Measurements from ENCODE around the gene SCUBE1.

Gene SCUBE1

GRCh38 chr22:43308060-43308830, 34.9 kb downstream of the SCUBE1 start:
- Mint-ChIP-seq H3K36me3 (ENCODE audit: low read depth) (no peaks in the 10 kb centered on the region), H3K27me3 (peaks cover under 1% of the 10 kb centered on the region), H3K27ac (no peak overlapping the region), H3K4me3 (no peak overlapping the region), H3K4me1 (no peaks in the 10 kb centered on the region), H3K9me3 (no peaks in the 10 kb centered on the region)
- DNase-seq, result no peak
- no peak for ATAC-seq

DNA sequence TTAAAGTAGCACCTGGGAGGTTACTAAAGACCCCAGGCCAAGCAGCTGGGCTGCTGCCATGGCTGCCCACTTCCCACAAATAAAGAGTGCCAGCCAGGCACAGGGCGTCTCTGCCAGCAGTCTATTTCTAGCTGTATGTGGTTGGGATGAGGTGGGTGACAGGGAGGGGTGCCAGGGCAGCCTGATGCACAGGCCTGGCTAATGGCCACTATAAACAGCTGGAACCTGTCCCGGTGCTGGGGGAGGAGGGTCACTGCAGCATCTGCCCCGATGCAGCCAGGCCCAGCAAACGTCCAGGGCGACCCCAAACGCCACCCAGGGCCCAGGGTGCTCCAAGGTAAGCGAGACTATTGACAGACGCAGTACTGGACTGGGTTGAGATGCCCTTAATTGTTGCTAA, 37.4 kb downstream of the SCUBE1 start:
- ATAC-seq (no peak), DNase-seq (no peak)
- Mint-ChIP-seq H3K4me1 (no peaks in the 10 kb centered on the region), H3K4me3 (no peak overlapping the region), H3K27ac (no peak overlapping the region), H3K27me3 (peaks cover 7% of the 10 kb centered on the region), H3K36me3 (ENCODE audit: low read depth) (no peaks in the 10 kb centered on the region), H3K9me3 (no peaks in the 10 kb centered on the region)

- Mint-ChIP-seq H3K36me3 (ENCODE audit: low read depth) (no peaks in the 10 kb centered on the region), H3K4me1 (peaks cover under 1% of the 10 kb centered on the region), H3K4me3 (no peak overlapping the region), H3K27me3 (peaks cover 7% of the 10 kb centered on the region), H3K9me3 (no peaks in the 10 kb centered on the region), H3K27ac (no peak overlapping the region)
- DNase-seq, result no peak
- ATAC-seq, result no peak
Observed at GRCh38 chr22:43304831-43305590, 38.2 kb downstream of the SCUBE1 start.

DNA sequence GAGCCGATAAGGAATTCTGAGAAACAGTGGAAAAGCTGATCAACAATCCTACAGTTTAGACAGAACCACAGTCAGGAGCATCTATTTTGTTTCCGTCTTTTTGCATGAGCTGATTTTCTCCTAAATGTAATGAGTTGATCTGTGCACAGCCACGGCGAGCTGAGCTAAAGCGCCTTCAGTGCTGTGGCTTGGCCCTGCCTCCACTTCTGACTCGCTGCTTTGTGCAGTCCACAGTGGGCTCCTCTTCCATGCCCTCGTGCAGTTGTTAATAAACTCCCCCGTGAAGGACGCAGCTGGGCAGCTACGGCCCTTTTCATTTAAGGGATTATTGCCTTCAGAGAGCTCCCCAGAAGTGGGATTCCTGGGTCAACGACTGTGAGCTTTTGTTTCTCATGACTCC, 39.4 kb downstream of the SCUBE1 start:
- Mint-ChIP-seq H3K27me3 (peaks cover 7% of the 10 kb centered on the region), H3K9me3 (no peaks in the 10 kb centered on the region), H3K36me3 (ENCODE audit: low read depth) (no peaks in the 10 kb centered on the region), H3K4me3 (no peak overlapping the region), H3K27ac (no peak overlapping the region), H3K4me1 (peaks cover 1% of the 10 kb centered on the region)
- ATAC-seq, result no peak
- DNase-seq, result no peak

- H3K9me3 Mint-ChIP-seq, result no peaks in the 10 kb centered on the region
- ATAC-seq (no peak), DNase-seq (no peak)
- no peaks in the 10 kb centered on the region for H3K36me3 Mint-ChIP-seq (ENCODE audit: low read depth)
- no peak overlapping the region for H3K27ac Mint-ChIP-seq
- peaks cover 1% of the 10 kb centered on the region for H3K4me1 Mint-ChIP-seq
- H3K4me3 Mint-ChIP-seq, result no peak overlapping the region
- H3K27me3 Mint-ChIP-seq, result peaks cover 7% of the 10 kb centered on the region
Observed at GRCh38 chr22:43303166-43303565, 40.0 kb downstream of the SCUBE1 start.

- Mint-ChIP-seq H3K4me1 (peaks cover 1% of the 10 kb centered on the region), H3K36me3 (ENCODE audit: low read depth) (no peaks in the 10 kb centered on the region), H3K27ac (no peak overlapping the region), H3K4me3 (no peak overlapping the region), H3K9me3 (no peaks in the 10 kb centered on the region), H3K27me3 (peaks cover 7% of the 10 kb centered on the region)
- no peak for ATAC-seq
- DNase-seq, result no peak
Observed at GRCh38 chr22:43302531-43303041, 40.6 kb downstream of the SCUBE1 start.

DNA sequence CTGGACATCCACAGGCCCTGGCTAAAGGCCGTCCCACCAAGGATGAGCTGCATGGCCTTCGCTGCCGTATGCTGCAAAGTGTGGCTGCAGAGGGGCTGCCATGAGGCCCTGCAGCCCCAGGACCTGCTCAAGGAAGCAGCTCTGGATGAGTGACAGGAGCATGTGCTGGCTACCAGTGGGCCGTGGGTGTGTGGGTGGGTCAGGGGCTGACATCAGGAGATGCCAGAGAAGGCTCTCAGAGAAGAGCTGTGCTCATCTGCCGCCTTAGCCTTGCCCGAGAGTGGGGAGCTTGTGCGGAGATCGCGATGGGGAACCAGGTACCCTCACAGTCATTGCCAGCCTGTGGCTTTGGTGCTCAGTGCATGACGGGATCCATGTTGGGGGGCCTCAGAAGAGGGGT, 41.3 kb downstream of the SCUBE1 start:
- Mint-ChIP-seq H3K27ac (no peak overlapping the region), H3K4me1 (peaks cover 1% of the 10 kb centered on the region), H3K36me3 (ENCODE audit: low read depth) (no peaks in the 10 kb centered on the region), H3K27me3 (peaks cover 7% of the 10 kb centered on the region), H3K4me3 (no peak overlapping the region), H3K9me3 (no peaks in the 10 kb centered on the region)
- ATAC-seq (no peak), DNase-seq (no peak)

DNA sequence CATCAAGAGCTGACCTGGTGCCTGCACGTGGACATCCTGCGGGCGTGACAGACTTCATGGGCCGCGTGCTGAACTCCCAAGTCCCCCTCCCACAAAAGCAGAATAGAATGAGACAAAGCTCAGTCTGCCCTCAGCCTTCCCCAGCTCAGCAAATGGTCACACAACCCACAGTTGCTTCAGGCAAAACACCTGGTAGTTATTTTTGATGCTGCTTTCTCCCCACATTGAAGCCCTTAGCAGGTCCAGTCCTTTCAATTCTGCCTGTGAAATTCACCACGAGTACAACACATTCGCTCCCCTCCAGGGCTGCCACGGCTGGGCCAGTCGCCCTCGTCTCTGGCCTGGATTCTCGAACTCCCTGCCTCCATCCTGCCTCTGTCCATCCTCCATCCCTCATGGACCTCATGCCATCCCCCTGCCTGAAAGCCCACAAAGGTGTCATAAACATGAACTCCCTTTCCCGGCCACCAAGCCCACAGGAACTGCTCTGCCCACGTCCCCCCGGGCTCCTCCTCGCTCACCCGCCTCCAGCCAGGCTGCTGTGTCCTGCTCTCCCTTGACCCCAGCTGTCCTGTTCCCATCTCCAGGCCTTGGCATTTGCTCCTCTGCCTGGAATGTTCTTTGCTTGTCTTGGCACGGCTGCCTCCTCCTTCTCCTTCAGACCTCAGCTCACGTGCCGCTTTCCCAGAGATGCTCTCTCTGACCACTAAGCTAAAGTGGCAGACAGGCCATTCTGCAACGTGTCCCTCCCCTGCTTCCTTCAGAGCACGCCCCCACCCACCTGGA, 42.1 kb downstream of the SCUBE1 start:
- no peaks in the 10 kb centered on the region for H3K36me3 Mint-ChIP-seq (ENCODE audit: low read depth)
- no peaks in the 10 kb centered on the region for H3K9me3 Mint-ChIP-seq
- no peak for DNase-seq
- H3K4me3 Mint-ChIP-seq, result no peak overlapping the region
- H3K4me1 Mint-ChIP-seq, result peaks cover 1% of the 10 kb centered on the region
- peaks cover 7% of the 10 kb centered on the region for H3K27me3 Mint-ChIP-seq
- no peak for ATAC-seq
- no peak overlapping the region for H3K27ac Mint-ChIP-seq

DNA sequence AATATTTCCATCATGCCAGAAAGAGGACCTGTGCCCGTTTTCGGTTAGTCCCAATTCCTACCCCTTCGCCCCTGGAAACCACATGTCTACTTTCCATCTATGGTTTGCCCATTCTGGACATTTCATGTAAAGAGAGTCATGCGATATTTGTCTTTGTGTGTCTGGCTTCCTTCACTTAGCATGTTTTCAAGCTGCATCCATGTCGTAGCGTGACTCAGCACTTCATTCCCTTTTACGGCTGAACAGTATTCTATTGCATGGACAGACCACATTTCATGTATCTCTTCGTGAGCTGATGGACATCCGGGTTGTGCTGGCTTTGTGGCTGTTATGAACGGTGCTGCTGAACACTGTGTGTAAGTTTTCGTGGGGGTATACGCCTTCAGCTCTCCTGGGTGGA, 43.4 kb downstream of the SCUBE1 start:
- H3K4me3 Mint-ChIP-seq, result no peak overlapping the region
- H3K36me3 Mint-ChIP-seq (ENCODE audit: low read depth), result no peaks in the 10 kb centered on the region
- DNase-seq, result no peak

DNA sequence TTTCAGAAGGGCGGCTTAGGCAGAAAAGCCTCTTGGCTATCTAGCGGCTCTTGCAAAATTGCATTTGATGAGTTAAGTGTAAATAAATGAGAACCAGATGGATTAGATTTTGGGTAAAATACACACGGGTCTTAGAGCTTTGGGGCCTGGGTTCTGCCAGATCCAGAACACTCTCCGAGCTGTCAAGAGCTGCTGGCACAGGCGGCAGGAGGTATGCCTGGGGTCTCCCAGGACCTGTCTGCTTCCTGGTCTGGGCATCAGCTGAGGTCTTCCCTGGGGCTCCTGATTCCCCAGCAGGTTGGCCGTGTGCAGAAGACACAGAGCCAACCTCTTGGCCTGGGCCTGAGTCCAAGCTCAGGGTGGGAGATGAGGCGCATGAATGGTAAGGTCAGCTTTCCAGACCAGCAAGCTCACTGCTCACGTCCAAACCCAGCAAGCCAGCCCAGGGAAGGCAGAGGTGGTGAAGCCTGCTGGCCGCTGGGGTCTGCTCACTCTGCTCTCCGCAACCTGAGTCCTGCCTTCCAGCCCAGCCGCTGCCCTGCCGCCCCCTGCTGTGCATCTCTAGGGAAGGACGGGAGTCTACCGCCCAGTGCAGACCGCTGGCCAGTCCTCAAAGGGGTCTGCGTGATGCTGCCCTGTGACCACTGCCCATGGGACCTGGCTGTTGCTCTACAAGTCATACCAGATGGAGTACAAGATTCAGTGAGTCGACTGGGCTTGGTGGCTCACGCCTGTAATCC, 44.9 kb downstream of the SCUBE1 start:
- ATAC-seq (no peak), DNase-seq (no peak)
- peaks cover 1% of the 10 kb centered on the region for H3K4me1 Mint-ChIP-seq
- H3K27ac Mint-ChIP-seq, result no peak overlapping the region
- H3K9me3 Mint-ChIP-seq, result no peaks in the 10 kb centered on the region
- no peaks in the 10 kb centered on the region for H3K36me3 Mint-ChIP-seq (ENCODE audit: low read depth)
- no peak overlapping the region for H3K4me3 Mint-ChIP-seq
- peaks cover 7% of the 10 kb centered on the region for H3K27me3 Mint-ChIP-seq

More for the DNA sequence above, 43.4 kb downstream of the SCUBE1 start:
- Mint-ChIP-seq H3K27me3 (peaks cover 7% of the 10 kb centered on the region), H3K4me1 (peaks cover 1% of the 10 kb centered on the region), H3K9me3 (no peaks in the 10 kb centered on the region), H3K27ac (no peak overlapping the region)
- no peak for ATAC-seq

GRCh38 chr22:43297270-43298061, 45.7 kb downstream of the SCUBE1 start:
- Mint-ChIP-seq H3K4me1 (peaks cover 1% of the 10 kb centered on the region), H3K4me3 (no peak overlapping the region), H3K27me3 (peaks cover 5% of the 10 kb centered on the region), H3K27ac (no peak overlapping the region), H3K36me3 (ENCODE audit: low read depth) (no peaks in the 10 kb centered on the region), H3K9me3 (no peaks in the 10 kb centered on the region)
- DNase-seq (no peak), ATAC-seq (no peak)

GRCh38 chr22:43296276-43296902, 46.8 kb downstream of the SCUBE1 start:
- no peak for DNase-seq
- Mint-ChIP-seq H3K4me1 (peaks cover 1% of the 10 kb centered on the region), H3K27ac (no peak overlapping the region), H3K9me3 (no peaks in the 10 kb centered on the region), H3K36me3 (ENCODE audit: low read depth) (no peaks in the 10 kb centered on the region), H3K4me3 (no peak overlapping the region), H3K27me3 (peaks cover 4% of the 10 kb centered on the region)
- ATAC-seq, result no peak

GRCh38 chr22:43295660-43296059, 47.5 kb downstream of the SCUBE1 start:
- Mint-ChIP-seq H3K4me1 (peaks cover 1% of the 10 kb centered on the region), H3K36me3 (ENCODE audit: low read depth) (no peaks in the 10 kb centered on the region), H3K27ac (no peak overlapping the region), H3K4me3 (no peak overlapping the region), H3K9me3 (no peaks in the 10 kb centered on the region), H3K27me3 (no peaks in the 10 kb centered on the region)
- DNase-seq (no peak), ATAC-seq (no peak)

All from activated naive CD8-positive, alpha-beta T cell treated with anti-CD3 and anti-CD28 coated beads, Interleukin-2, amount 50 U/mL, for 24 hours (primary cell).